Eye (tissue), 1 donor: ENCODE data around the gene L3MBTL3.
A peak's percentile ranks its signal among the peaks of the same experiment; 100 is the strongest.

Experiments
- DNase-seq: peaks from one replicate; pipeline ENCODE4 v3.0.0-alpha.2; 2015

The L3MBTL3 gene

DNA sequence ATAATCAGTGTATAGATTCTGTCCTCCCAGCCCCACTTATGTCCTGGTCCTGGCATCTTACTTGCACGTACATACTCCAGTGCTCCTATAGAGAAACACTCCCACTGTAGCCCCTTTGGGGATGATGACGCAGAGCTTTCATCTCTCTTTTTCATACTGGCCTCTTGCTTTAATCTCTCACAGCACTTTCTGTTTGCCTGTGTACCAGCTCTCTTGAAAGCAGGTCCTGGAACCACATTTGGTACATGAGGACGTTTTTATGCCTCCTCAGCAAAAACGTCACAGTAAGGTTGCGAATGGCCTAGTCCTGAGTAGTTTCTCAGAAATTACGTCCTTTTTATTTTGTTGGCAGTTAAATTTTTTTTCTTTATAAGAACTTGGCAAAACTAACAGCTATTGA lies 10.8 kb downstream of the L3MBTL3 start:
- DNase-seq = no peak

- DNase-seq = no peak
These were observed 14.5 kb downstream of the L3MBTL3 start for GRCh38 chr6:130032758-130033340.

GRCh38 chr6:130033949-130034348 lies 15.6 kb downstream of the L3MBTL3 start:
- DNase-seq = no peak

DNA sequence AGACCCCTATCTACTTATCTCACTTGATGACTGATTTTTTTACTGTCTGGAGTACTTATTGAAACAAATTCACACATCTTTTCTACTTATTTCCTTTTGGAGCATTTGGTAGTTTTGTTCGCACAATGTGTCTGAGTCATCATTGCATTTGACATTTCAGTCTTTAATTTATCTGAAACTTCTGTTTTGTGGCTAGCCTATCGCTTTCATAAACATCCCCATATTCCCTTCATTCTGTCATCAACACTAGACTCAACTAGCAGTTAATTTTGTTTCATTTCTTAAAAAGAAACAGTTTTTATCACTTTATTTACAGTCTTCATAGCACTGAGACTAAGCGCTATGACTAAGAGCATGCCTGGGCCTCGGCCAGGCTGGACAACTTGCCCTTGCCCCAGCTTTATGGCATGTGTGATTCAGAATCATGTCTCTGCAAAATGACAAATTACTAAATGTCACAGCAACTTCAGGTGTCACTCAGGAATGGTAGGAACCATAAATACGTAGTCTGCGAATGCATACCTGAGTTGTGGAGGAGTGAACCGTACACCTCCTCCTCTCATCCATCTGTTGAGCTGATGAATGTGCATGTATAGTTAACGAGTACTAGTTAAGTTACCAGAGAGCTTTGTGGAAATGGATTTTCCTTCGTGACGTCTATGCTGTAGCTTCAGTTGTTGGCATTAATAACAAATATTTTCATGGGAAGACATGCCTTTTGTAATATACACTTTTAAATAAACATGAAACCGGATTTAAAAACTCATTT lies 16.2 kb downstream of the L3MBTL3 start:
- DNase-seq = no peak

- no peak for DNase-seq
These were observed 16.8 kb downstream of the L3MBTL3 start for GRCh38 chr6:130035211-130035610.

DNA sequence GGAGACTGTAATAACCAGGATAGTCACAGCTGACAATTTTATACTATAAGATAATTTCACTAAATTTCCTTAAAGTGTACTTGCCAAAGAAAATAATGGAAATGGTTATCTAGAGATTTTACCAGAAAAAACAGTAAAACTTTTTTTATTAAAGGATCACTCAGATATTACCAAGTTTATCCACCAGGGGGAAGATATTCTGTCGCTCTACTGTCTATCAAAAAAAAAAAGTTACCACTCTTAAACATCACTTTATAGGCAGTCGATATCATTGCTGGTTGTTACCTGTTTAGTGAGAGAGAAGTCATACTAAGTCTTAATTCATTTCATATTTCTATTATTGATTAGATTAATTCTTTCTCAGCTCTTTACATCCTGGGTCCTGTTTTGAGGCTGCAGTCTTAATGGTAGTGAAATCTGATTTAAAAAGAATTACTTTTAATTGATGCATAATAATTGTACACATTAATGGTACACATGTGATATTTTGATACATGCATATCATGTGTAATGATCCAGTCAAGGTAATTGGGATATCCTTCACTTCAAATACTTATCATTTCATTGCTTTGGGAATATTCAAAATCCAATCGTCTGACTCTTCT lies 18.9 kb downstream of the L3MBTL3 start:
- DNase-seq = no peak

DNA sequence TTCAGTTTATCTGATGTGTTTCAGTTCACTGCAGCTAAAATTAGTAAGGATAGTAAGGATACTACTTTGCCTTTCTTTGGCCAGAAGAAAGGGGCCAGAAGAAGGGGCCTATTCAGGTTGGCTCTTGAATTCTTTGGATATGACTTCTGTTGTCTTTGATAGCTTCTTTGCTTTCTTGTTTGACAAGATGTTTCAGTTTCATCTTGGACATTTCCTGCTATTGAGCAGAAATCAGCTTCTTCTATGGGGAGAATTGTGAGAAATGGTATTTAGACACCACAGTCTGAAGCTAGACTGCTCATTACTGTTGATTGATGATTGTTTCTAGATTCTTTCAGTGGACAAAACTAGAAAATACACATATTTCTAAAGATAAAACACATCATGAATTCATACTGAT lies 23.2 kb downstream of the L3MBTL3 start:
- DNase-seq = no peak

- DNase-seq = no peak
These were observed 25.0 kb downstream of the L3MBTL3 start for GRCh38 chr6:130043344-130043743.

- DNase-seq = no peak
These were observed 27.2 kb downstream of the L3MBTL3 start for GRCh38 chr6:130045622-130046021.

DNA sequence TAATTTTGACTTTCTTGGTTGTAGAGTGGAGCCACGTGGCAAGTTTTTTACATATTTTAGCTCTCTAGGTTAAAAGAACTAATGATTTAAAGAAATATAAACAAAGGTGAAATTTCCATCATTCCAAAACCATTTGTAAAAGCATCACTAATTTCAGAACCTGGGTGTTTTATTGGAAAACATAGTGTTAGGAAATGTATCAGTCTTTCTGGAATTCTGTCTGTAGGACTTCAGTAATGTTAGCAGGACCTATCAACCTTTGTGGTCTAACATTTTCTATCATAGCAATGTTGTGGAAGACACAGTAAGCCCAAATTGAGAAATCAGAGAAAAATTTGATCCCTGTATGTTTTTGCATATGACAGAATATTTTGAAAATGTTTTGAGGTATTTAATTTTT lies 28.3 kb downstream of the L3MBTL3 start:
- no peak for DNase-seq

GRCh38 chr6:130047088-130047995 lies 29.0 kb downstream of the L3MBTL3 start:
- no peak for DNase-seq

GRCh38 chr6:130050230-130050629 lies 31.8 kb downstream of the L3MBTL3 start:
- no peak for DNase-seq

DNA sequence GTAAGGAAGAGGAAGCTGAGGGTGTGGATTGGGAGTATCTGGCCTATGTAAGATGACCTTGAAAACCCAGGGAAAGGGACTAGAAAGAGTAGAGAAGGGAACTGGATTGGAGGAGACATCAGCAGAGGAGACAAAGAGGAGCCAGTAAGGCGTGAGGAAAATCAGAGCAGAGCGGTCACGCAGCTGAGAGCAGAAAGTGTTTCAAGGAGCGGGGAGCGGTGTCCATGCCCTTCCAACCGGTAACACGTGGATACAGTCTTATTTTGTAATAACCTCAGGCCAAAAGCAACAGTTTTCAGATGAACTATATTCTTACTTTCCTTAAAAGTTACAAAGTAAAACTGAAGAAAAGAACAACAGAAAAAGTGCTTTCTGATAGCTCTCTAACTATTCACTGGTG lies 36.3 kb downstream of the L3MBTL3 start:
- no peak for DNase-seq

DNA sequence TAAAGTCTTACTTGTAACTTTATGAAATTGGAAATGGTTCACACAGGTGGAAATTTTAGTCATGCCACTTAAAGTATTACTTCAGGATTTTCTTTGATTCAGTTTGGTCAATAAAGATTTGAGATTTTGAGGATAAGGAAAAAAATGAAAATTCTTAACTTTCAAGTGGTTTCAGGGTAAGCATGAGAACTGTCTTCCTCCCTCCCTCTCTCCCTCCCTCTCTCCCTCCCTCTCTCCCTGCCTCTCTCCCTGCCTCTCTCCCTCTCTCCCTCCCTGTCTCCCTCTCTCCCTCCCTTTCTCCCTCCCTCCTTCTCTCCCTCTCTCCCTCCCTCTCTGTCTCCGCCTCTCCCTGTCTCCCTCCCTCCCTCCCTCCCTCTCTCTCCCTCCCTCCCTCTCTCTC lies 36.9 kb downstream of the L3MBTL3 start:
- DNase-seq = no peak

GRCh38 chr6:130057495-130057894 lies 39.1 kb downstream of the L3MBTL3 start:
- DNase-seq = no peak

- DNase-seq = no peak
These were observed 45.4 kb downstream of the L3MBTL3 start for GRCh38 chr6:130063806-130064205.

DNA sequence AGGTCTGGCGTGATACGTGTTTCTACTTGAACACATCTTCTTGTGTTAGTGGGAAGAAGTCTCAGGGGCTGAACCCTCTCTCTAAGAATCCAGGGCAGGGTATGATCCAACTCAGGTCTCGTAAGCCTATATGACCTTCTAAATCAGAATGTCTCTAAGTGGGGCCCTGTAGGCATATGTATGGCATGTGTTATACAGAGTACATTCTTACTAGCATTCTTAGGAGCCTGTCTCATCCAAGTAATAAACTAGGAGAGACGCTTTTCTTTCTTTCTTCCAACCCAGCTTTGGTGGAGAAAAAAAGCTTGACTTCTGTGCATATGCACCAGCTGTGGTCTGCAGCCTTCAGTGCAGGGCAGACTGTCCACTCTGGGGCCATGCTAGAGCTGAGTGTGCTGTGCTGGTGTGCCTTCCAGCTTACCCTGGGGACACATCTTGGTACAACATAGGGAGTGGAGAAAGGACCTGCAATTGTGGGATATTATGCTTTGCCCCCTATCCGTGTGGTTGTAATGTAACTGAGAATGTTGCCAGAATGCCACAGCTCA lies 47.3 kb downstream of the L3MBTL3 start:
- DNase-seq = no peak

DNA sequence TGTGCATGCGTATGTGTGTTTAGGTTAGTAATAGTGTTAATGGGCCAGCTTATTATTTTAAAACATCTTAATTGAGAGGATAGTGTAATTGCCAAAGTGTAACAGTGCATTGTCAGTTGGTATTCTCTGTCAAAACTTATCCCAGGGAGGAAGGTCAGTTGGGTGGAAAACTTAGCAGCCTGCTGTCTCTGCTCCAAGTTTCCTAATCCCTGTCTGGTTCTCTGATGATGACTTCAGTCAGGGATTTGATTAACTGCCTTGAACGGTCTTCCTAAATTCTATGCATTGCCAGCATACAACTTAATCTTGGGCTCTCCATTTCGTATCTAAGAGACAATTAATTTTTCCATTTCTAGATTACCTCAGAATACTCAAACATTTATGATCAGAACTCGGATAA lies 51.1 kb downstream of the L3MBTL3 start:
- DNase-seq = peak; percentile 45

GRCh38 chr6:130070326-130070725 lies 51.9 kb downstream of the L3MBTL3 start:
- DNase-seq = peak; percentile 13

GRCh38 chr6:130070792-130071191 lies 52.4 kb downstream of the L3MBTL3 start:
- DNase-seq = peak; percentile 63

GRCh38 chr6:130075879-130076460 lies 57.6 kb downstream of the L3MBTL3 start:
- DNase-seq = no peak

DNA sequence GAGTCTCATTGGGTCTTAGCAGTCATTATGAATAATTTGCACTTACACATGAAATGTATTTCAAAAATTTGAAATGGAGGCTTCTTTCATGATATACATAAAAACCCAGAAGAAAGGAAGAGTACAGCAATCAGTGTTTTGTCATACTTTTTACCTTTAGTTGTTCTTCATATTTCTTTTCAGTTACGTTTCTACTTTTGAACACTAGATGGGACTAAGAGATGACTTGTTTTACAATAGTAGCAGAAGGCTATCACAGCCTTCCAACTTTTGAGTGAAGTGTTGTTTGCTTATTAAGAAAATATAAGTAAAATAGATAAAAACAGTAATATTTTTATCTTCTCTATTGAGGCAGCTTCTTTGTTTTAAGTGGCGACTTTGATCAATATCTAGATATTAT lies 58.1 kb downstream of the L3MBTL3 start:
- peak; percentile 21 for DNase-seq

DNA sequence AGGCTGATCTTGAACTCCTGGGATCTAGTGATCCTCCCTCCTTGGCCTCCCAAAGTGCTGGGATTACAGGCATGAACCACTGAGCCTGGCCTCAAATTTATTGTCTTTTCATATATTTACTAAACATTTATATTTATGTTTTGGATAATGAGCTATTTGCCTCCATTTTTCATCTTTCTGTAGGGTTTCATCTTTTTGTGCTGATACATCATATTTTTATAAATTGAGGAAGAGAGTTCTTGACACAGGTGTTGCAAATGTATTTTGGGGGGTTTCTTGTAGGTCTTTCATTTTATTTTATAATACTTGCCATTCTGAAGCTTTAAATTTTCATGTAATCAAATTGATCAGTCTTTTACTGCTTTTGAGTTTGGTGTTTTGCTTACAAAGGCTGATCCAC lies 72.4 kb downstream of the L3MBTL3 start:
- no peak for DNase-seq
